GM23248 (cell line): ENCODE data around the gene WWOX. TPM values are rescaled to one million over a fixed set of nuclear protein-coding genes. Genes with fewer than 3 reads are reported as not detected.

Experiments
- DNase-seq: peaks from one replicate; pipeline ENCODE4 v3.0.0-alpha.2; 2015
- H2AFZ ChIP-seq: fragments of 200-600 bp; sonication (generic); 2 replicates; pipeline ENCODE4 v1.6.1; 2016; ENCODE audit warnings: antibody characterized with exemption
- H3F3A ChIP-seq: fragments of 200-600 bp; sonication (generic); 2 replicates; pipeline ENCODE4 v1.6.1; 2016; ENCODE audit warnings: mild to moderate bottlenecking, antibody characterized with exemption, mixed run types; ENCODE audit not compliant: insufficient read depth
- H3K27ac ChIP-seq: fragments of 200-600 bp; sonication (generic); 2 replicates; pipeline ENCODE4 v1.5.1; 2016; ENCODE audit warnings: mild to moderate bottlenecking
- H3K27me3 ChIP-seq: fragments of 200-600 bp; sonication (generic); replicated peaks from 2 replicates; pipeline ENCODE4 v1.6.1; 2016; ENCODE audit warnings: mild to moderate bottlenecking; ENCODE audit not compliant: insufficient read depth
- H3K36me3 ChIP-seq: fragments of 200-600 bp; sonication (generic); 2 replicates; pipeline ENCODE4 v1.6.1; 2016; ENCODE audit warnings: low read depth, mild to moderate bottlenecking
- H3K4me1 ChIP-seq: fragments of 200-600 bp; sonication (generic); 2 replicates; pipeline ENCODE4 v1.6.1; 2016; ENCODE audit warnings: mild to moderate bottlenecking; ENCODE audit not compliant: insufficient read depth
- H3K4me2 ChIP-seq: fragments of 200-600 bp; sonication (generic); one replicate; pipeline ENCODE4 v1.6.1; 2016; ENCODE audit warnings: mild to moderate bottlenecking; ENCODE audit not compliant: unreplicated experiment
- H3K4me3 ChIP-seq: fragments of 200-600 bp; sonication (generic); 2 replicates; pipeline ENCODE4 v1.5.1; 2016; ENCODE audit warnings: mild to moderate bottlenecking
- H3K79me2 ChIP-seq: fragments of 200-600 bp; sonication (generic); 2 replicates; pipeline ENCODE4 v1.6.1; 2016; ENCODE audit warnings: mild to moderate bottlenecking; ENCODE audit not compliant: insufficient read depth
- H3K9ac ChIP-seq: fragments of 200-600 bp; sonication (generic); 2 replicates; pipeline ENCODE4 v1.6.1; 2016; ENCODE audit warnings: mild to moderate bottlenecking
- H3K9me2 ChIP-seq: fragments of 200-600 bp; sonication (generic); 2 replicates; pipeline ENCODE4 v1.6.1; 2016; ENCODE audit warnings: mixed run types, mild to moderate bottlenecking, moderate library complexity; ENCODE audit not compliant: insufficient read depth
- H3K9me3 ChIP-seq: fragments of 200-600 bp; sonication (generic); one replicate; pipeline ENCODE4 v1.6.1; 2017; ENCODE audit warnings: low read depth
- H4K20me1 ChIP-seq: fragments of 200-600 bp; sonication (generic); 2 replicates; pipeline ENCODE4 v1.6.0; 2016; ENCODE audit not compliant: insufficient read depth
- EZH2 ChIP-seq: fragments of 200-600 bp; sonication (generic); IDR thresholded peaks from 2 replicates; pipeline ENCODE4 v1.6.1; 2018; ENCODE audit warnings: antibody characterized with exemption, mild to moderate bottlenecking; ENCODE audit not compliant: insufficient read depth, poor library complexity, severe bottlenecking
- EZH2phosphoT487 ChIP-seq: fragments of 200-600 bp; sonication (generic); IDR thresholded peaks from 2 replicates; pipeline ENCODE4 v1.6.1; 2018; ENCODE audit warnings: antibody characterized with exemption, moderate library complexity, mild to moderate bottlenecking, low read depth; ENCODE audit not compliant: insufficient read depth
- WGBS, 2 experiments: methylation state at CpG; one replicate each; pipeline ENCODE4 v1.1.6; 2015 to 2017; ENCODE audit warnings: low lambda C conversion rate in 2 of 2, low coverage in 1 of 2; ENCODE audit errors: missing lambda C conversion rate in 2 of 2; 5-methylcytosine and 5-hydroxymethylcytosine counted together
- in situ Hi-C: fragments of 300-500 bp; cut with MboI; formaldehyde crosslinking; loops from 2 replicates; pipeline ENCODE4 v1.15.0; 2020
- polyA plus RNA-seq: library from polyadenylated mRNA; unstranded; fragments of >200 nt; fragmentation: Nextera tagmentation; extraction: Ambion mirVana; gene quantifications from 2 replicates; pipeline ENCODE4 v1.2.1, GENCODE V29; 2016
- total RNA-seq: library from RNA; depleted of rRNA; stranded (reverse); fragments of >200 nt; shearing (Covaris generic); gene quantifications from 2 replicates; pipeline ENCODE4 v1.2.3, GENCODE V29; 2014

Gene WWOX
- total and polyA plus RNA-seq, 2 experiments from 2014 or later: 4.5 to 6.6 TPM

DNA sequence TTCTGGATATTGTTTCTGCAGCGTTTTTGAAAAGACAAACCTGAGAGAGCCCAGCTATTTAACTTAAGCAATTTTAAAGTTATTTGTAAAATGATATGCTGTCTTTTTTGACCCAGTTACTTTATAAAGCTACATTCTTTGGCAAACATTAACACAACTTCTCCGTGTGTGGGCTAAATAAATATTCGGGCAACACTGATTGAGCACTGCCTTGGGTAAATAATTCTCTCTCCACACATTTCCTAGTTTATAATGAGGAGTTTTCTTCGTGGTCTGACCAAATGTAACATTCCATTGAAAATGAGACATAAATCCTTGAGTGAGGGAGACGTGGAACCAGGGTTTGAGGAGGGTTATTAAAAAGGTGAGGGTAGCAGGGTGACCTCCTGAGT lies 142.8 kb downstream of the WWOX start:
- no peak overlapping the region for H3K27ac ChIP-seq
- no peak overlapping the region for H3K4me3 ChIP-seq
- no peak for DNase-seq
- H3K9ac ChIP-seq: no peak overlapping the region
- TF ChIP-seq EZH2 (no peak), EZH2phosphoT487 (no peak)
- no peaks in the 10 kb centered on the region for H3K79me2 ChIP-seq
- H3K27me3 ChIP-seq: no peaks in the 10 kb centered on the region
- no peaks in the 10 kb centered on the region for H3K9me3 ChIP-seq
- H3K4me2 ChIP-seq: no peak overlapping the region
- WGBS, 2 experiments: 21 to 23% methylated on average over 5 of the region's 5 CpGs
- H3F3A ChIP-seq: no peaks in the 10 kb centered on the region
- no peaks in the 10 kb centered on the region for H3K9me2 ChIP-seq
- no peaks in the 10 kb centered on the region for H4K20me1 ChIP-seq
- no peaks in the 10 kb centered on the region for H3K4me1 ChIP-seq
- in situ Hi-C loops: no loop called here
- H3K36me3 ChIP-seq: no peaks in the 10 kb centered on the region
- no peak overlapping the region for H2AFZ ChIP-seq

- no peak for DNase-seq
- 57 to 69% methylated on average over 9 of the region's 9 CpGs for WGBS, 2 experiments
- in situ Hi-C loops: no loop called here
- Histone ChIP-seq H3K9me3 (no peaks in the 10 kb centered on the region), H4K20me1 (no peaks in the 10 kb centered on the region), H3K27ac (no peak overlapping the region), H3K9ac (no peak overlapping the region), H3F3A (no peaks in the 10 kb centered on the region), H3K27me3 (no peaks in the 10 kb centered on the region), H3K4me3 (no peak overlapping the region), H3K9me2 (no peaks in the 10 kb centered on the region), H3K4me2 (no peak overlapping the region), H2AFZ (no peak overlapping the region), H3K79me2 (no peaks in the 10 kb centered on the region), H3K36me3 (no peaks in the 10 kb centered on the region), H3K4me1 (no peaks in the 10 kb centered on the region)
- TF ChIP-seq EZH2 (no peak), EZH2phosphoT487 (no peak)
Measured at GRCh38 chr16:78244131-78244895, 144.9 kb downstream of the WWOX start.

GRCh38 chr16:78246559-78246958 lies 147.1 kb downstream of the WWOX start:
- TF ChIP-seq EZH2 (no peak), EZH2phosphoT487 (no peak)
- Histone ChIP-seq H3K79me2 (no peaks in the 10 kb centered on the region), H3K9ac (no peak overlapping the region), H3K27me3 (no peaks in the 10 kb centered on the region), H3K4me1 (no peaks in the 10 kb centered on the region), H3K4me2 (no peak overlapping the region), H2AFZ (no peak overlapping the region), H3K9me3 (no peaks in the 10 kb centered on the region), H3K27ac (no peak overlapping the region), H3F3A (no peaks in the 10 kb centered on the region), H3K36me3 (no peaks in the 10 kb centered on the region), H3K9me2 (no peaks in the 10 kb centered on the region), H3K4me3 (no peak overlapping the region), H4K20me1 (no peaks in the 10 kb centered on the region)
- no peak for DNase-seq
- 45 to 56% methylated on average over 9 of the region's 9 CpGs for WGBS, 2 experiments
- in situ Hi-C loops: no loop called here

- TF ChIP-seq EZH2: no peak
- no peak for TF ChIP-seq EZH2phosphoT487
- no peaks in the 10 kb centered on the region for H4K20me1 ChIP-seq
- H3K27me3 ChIP-seq: no peaks in the 10 kb centered on the region
- no peak overlapping the region for H2AFZ ChIP-seq
- WGBS, 2 experiments: 72 to 79% methylated on average over 13 of the region's 13 CpGs
- no peaks in the 10 kb centered on the region for H3K4me1 ChIP-seq
- H3K79me2 ChIP-seq: no peaks in the 10 kb centered on the region
- H3K4me3 ChIP-seq: no peak overlapping the region
- H3K27ac ChIP-seq: no peak overlapping the region
- H3K9ac ChIP-seq: no peak overlapping the region
- H3K4me2 ChIP-seq: no peak overlapping the region
- H3K9me2 ChIP-seq: no peaks in the 10 kb centered on the region
- no peaks in the 10 kb centered on the region for H3K36me3 ChIP-seq
- no peaks in the 10 kb centered on the region for H3F3A ChIP-seq
- in situ Hi-C loops: no loop called here
- DNase-seq: no peak
- no peaks in the 10 kb centered on the region for H3K9me3 ChIP-seq
Measured at GRCh38 chr16:78249056-78249455, 149.6 kb downstream of the WWOX start.

DNA sequence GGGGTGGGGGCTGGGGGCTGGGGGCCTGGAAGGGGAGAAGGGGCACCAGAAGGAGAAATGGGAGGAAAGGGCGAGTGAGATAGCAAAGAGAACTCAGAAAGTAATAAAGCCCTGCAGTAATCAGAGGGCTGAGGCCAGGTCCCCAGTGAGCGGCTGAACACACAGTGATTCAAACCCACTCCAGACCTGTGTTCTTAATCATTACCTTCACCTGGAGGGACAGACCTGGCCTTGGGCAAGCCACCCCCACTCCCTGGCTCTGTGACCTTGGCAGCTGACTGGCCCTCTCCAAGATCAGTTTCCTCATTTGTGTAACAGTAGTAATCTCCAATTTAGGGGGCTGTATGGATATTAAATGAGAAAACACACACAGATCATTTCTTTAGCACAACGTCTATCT lies 150.4 kb downstream of the WWOX start:
- no peak overlapping the region for H3K9ac ChIP-seq
- no peak overlapping the region for H2AFZ ChIP-seq
- H3K4me1 ChIP-seq: no peaks in the 10 kb centered on the region
- H3K27ac ChIP-seq: no peak overlapping the region
- no peaks in the 10 kb centered on the region for H3K79me2 ChIP-seq
- TF ChIP-seq EZH2: no peak
- no peak for TF ChIP-seq EZH2phosphoT487
- H3K4me3 ChIP-seq: no peak overlapping the region
- H3F3A ChIP-seq: no peaks in the 10 kb centered on the region
- H3K9me2 ChIP-seq: no peaks in the 10 kb centered on the region
- in situ Hi-C loops: no loop called here
- H3K27me3 ChIP-seq: no peaks in the 10 kb centered on the region
- H3K4me2 ChIP-seq: no peak overlapping the region
- no peaks in the 10 kb centered on the region for H3K9me3 ChIP-seq
- whole genome bisulfite sequencing, 2 experiments: 52 to 63% methylated on average over 2 to 3 of the region's 3 CpGs
- DNase-seq: no peak
- no peaks in the 10 kb centered on the region for H3K36me3 ChIP-seq
- H4K20me1 ChIP-seq: no peaks in the 10 kb centered on the region
